SH-SY5Y (cell line): ENCODE measurements around the gene MT1X.

Experiments used
- GATA2 ChIP-seq: IDR thresholded peaks from 2 replicates; pipeline ENCODE4 v1.6.1; 2011; ENCODE audit warnings: mild to moderate bottlenecking, low read depth, low read length
- GATA3 ChIP-seq: IDR thresholded peaks from 2 replicates; pipeline ENCODE4 v1.6.1; 2011; ENCODE audit warnings: low read depth, mild to moderate bottlenecking, low read length, moderate library complexity

GRCh38 chr16:56679078-56679730, 3.1 kb upstream of the MT1X start:
- no peak for TF ChIP-seq GATA3
- TF ChIP-seq GATA2 = no peak
